ENCODE results near the gene HSF4.

Gene HSF4

DNA sequence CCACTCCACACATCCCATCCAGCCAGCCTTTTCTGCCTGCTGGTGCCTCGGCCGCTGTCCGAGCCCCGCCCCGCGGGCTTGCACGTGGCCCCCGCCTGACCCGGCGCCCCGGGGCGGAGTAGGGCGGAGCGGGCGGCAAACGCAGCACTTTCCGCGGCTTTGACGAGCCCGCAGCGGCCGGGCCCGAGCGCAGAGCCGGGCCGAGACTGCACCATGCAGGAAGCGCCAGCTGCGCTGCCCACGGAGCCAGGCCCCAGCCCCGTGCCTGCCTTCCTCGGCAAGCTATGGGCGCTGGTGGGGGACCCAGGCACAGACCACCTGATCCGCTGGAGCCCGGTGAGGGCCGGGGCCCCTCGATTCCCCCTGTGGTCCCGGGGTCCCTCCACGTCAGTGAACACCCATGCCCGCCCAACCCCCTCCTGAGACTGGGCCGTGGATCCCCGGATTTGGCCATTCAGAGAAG, at the start of gene HSF4:
HSF4 (plus strand) TSS at position 147 of the 463 bp plus-strand sequence; CDS start at position 214, 67 bp downstream.
- ChIA-PET POLR2A (no interaction called here), CTCF (interaction anchor here (0.5 to 0.6 kb wide), 2 partner anchors 11 to 114 kb away, joined by 3 read pairs; no protein-coding TSS in a partner anchor)
- TF ChIP-seq KLF8 (tag by site-specific recombination; IDR thresholded peaks at IDR 0.05) = no peak
- TF ChIP-seq WT1 (tag by site-specific recombination; IDR thresholded peaks at IDR 0.05) = no peak
- no peak within 1 kb of the TSS for H3K4me3 ChIP-seq (ENCODE audit: low read depth, low read length)
- no peak within 1 kb of the TSS for H3K27ac ChIP-seq (ENCODE audit: extremely low read depth, low read depth, low read length)
- H3K36me3 ChIP-seq (ENCODE audit: control insufficient read depth in 2 of 2, insufficient read depth in 1 of 2, low read length in 2 of 2) = peaks cover 0 to 3% of the 10 kb centered on the region in 2 experiments; a peak in 1 of 3 replicates
- no peaks in the 10 kb centered on the region for H3K9me3 ChIP-seq (ENCODE audit: control insufficient read depth, insufficient read depth, low read depth, low read length)
- H3K4me1 ChIP-seq (ENCODE audit: control insufficient read depth, insufficient read depth, low read length) = no peaks in the 10 kb centered on the region

DNA sequence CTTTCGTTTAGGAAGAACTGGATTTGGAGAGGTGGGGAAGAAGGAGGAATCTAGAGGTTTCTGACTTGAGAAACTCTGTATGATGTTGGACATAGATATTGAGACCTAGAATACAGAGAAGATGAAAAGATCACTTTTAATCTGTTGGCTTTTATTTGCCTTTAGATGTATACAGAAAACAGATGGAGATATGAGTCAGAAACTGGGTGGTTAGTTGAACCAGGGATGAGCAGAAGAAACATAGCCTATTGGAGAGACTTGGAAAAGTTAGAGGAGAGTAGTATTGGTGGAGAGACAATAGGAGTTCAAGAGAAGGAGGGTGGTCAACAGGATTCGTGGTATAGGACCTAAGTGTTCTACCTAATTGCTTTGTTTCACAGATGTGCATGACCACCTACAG, 49.8 kb upstream of the HSF4 start:
- Histone ChIP-seq H3K9me3 (ENCODE audit: control insufficient read depth, insufficient read depth, low read depth, low read length) (no peaks in the 10 kb centered on the region), H3K4me1 (ENCODE audit: control insufficient read depth, insufficient read depth, low read length) (peaks cover 3% of the 10 kb centered on the region; the same call in 1 of the 2 replicates), H3K4me3 (ENCODE audit: low read depth, low read length) (no peak overlapping the region), H3K36me3 (ENCODE audit: control insufficient read depth in 2 of 2, insufficient read depth in 1 of 2, low read length in 2 of 2) (peaks cover 0 to 38% of the 10 kb centered on the region in 2 experiments), H3K27ac (ENCODE audit: extremely low read depth, low read depth, low read length) (no peak overlapping the region)
- TF ChIP-seq, protein P1, sequence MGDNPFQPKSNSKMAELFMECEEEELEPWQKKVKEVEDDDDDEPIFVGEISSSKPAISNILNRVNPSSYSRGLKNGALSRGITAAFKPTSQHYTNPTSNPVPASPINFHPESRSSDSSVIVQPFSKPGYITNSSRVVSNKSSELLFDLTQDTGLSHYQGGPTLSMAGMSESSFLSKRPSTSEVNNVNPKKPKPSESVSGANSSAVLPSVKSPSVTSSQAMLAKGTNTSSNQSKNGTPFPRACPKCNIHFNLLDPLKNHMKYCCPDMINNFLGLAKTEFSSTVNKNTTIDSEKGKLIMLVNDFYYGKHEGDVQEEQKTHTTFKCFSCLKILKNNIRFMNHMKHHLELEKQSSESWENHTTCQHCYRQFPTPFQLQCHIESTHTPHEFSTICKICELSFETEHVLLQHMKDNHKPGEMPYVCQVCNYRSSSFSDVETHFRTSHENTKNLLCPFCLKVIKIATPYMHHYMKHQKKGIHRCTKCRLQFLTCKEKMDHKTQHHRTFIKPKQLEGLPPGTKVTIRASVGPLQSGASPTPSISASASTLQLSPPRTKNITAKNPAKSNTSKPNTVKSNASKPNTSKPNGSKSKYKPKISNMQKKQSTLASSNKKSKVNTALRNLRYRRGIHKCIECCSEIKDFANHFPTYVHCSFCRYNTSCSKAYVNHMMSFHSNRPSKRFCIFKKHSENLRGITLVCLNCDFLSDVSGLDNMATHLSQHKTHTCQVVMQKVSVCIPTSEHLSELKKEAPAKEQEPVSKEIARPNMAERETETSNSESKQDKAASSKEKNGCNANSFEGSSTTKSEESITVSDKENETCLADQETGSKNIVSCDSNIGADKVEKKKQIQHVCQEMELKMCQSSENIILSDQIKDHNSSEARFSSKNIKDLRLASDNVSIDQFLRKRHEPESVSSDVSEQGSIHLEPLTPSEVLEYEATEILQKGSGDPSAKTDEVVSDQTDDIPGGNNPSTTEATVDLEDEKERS (tag by site-specific recombination; IDR thresholded peaks at IDR 0.05) = no peak
- TF ChIP-seq, protein P2, sequence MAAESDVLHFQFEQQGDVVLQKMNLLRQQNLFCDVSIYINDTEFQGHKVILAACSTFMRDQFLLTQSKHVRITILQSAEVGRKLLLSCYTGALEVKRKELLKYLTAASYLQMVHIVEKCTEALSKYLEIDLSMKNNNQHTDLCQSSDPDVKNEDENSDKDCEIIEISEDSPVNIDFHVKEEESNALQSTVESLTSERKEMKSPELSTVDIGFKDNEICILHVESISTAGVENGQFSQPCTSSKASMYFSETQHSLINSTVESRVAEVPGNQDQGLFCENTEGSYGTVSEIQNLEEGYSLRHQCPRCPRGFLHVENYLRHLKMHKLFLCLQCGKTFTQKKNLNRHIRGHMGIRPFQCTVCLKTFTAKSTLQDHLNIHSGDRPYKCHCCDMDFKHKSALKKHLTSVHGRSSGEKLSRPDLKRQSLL (tag by site-specific recombination; IDR thresholded peaks at IDR 0.05) = no peak
- TF ChIP-seq ZNF629 (tag by site-specific recombination; IDR thresholded peaks at IDR 0.05) (no peak), ZNF335 (tag by site-specific recombination; conservative IDR thresholded peaks at IDR 0.05) (no peak), KLF16 (tag by site-specific recombination; IDR thresholded peaks at IDR 0.05) (no peak), ZNF16 (tag by site-specific recombination; IDR thresholded peaks at IDR 0.05; ENCODE audit: low read depth) (no peak), ZNF214 (tag by site-specific recombination; IDR thresholded peaks at IDR 0.05; ENCODE audit: borderline replicate concordance) (no peak), ZNF747 (tag by site-specific recombination; IDR thresholded peaks at IDR 0.05) (no peak), ZNF610 (tag by site-specific recombination; IDR thresholded peaks at IDR 0.05; ENCODE audit: borderline replicate concordance) (no peak), ZBTB11 (tag by site-specific recombination; conservative IDR thresholded peaks at IDR 0.05; ENCODE audit: low read depth) (no peak), ZNF274 (IDR thresholded peaks at IDR 0.05; ENCODE audit: low read length) (no peak), ZNF274 (tag by site-specific recombination; IDR thresholded peaks at IDR 0.05; ENCODE audit: borderline replicate concordance) (no peak), ZNF585B (tag by site-specific recombination; IDR thresholded peaks at IDR 0.05) (no peak), PRDM6 (tag by site-specific recombination; IDR thresholded peaks at IDR 0.05) (no peak), ZNF549 (tag by site-specific recombination; IDR thresholded peaks at IDR 0.05) (no peak), ATF2 (tag by site-specific recombination; IDR thresholded peaks at IDR 0.05; ENCODE audit: low read depth) (no peak), ZNF404 (tag by site-specific recombination; IDR thresholded peaks at IDR 0.05) (no peak), ZNF785 (tag by site-specific recombination; IDR thresholded peaks at IDR 0.05) (no peak), ZNF416 (tag by site-specific recombination; IDR thresholded peaks at IDR 0.05) (no peak)
- POLR2A ChIA-PET = no interaction called here
- CTCF ChIA-PET = interaction anchor here (0.6 to 2.0 kb wide), 5 partner anchors 11 to 243 kb away, joined by 3 to 6 read pairs (median 4); no protein-coding TSS in a partner anchor
